HEK293T (cell line): ENCODE results near the gene EHD4.

Source experiments
- BHLHE40 ChIP-seq: fragments of 450-650 bp; IDR thresholded peaks from 2 replicates; pipeline ENCODE4 v1.6.1; 2016; ENCODE audit warnings: mild to moderate bottlenecking, moderate library complexity, borderline replicate concordance
- ELF4 ChIP-seq: fragments of 450-650 bp; IDR thresholded peaks from 2 replicates; pipeline ENCODE4 v1.6.1; 2017; ENCODE audit warnings: antibody characterized with exemption
- FOXA1 ChIP-seq: fragments of 450-650 bp; IDR thresholded peaks from 2 replicates; pipeline ENCODE4 v1.6.1; 2016; ENCODE audit warnings: mild to moderate bottlenecking
- FOXM1 ChIP-seq: fragments of 450-650 bp; IDR thresholded peaks from 2 replicates; pipeline ENCODE4 v1.6.1; 2017; ENCODE audit warnings: mild to moderate bottlenecking, borderline replicate concordance
- SP1 ChIP-seq: fragments of 450-650 bp; IDR thresholded peaks from 2 replicates; pipeline ENCODE4 v1.6.1; 2017
- TARDBP ChIP-seq: fragments of 450-650 bp; IDR thresholded peaks from 2 replicates; pipeline ENCODE4 v1.6.1; 2016

- no peak for TF ChIP-seq FOXM1
- TF ChIP-seq BHLHE40 = no peak
- TF ChIP-seq ELF4 = no peak
- no peak for TF ChIP-seq FOXA1
- TF ChIP-seq SP1 = no peak
- no peak for TF ChIP-seq TARDBP
Measured at GRCh38 chr15:41919954-41920538, 52.3 kb downstream of the EHD4 start.
